NB4 (cell line): ENCODE data around the gene LY86.

Experiments used
- MAX ChIP-seq: IDR thresholded peaks from 2 replicates; pipeline ENCODE4 v1.6.1; 2011; ENCODE audit warnings: low read depth, low read length
- MYC ChIP-seq: IDR thresholded peaks from 2 replicates; pipeline ENCODE4 v1.6.1; 2011; ENCODE audit warnings: low read depth, low read length
- POLR2A ChIP-seq: IDR thresholded peaks from 2 replicates; pipeline ENCODE4 v1.6.1; 2011; ENCODE audit warnings: mild to moderate bottlenecking; ENCODE audit not compliant: insufficient read length; ENCODE audit errors: extremely low read depth
- TF ChIP-seq, protein P1 (sequence below): IDR thresholded peaks from one replicate; pipeline ENCODE4 v1.5.1; 2012; ENCODE audit warnings: low read depth, low read length

- TF ChIP-seq POLR2A, result no peak
- TF ChIP-seq, protein P1, sequence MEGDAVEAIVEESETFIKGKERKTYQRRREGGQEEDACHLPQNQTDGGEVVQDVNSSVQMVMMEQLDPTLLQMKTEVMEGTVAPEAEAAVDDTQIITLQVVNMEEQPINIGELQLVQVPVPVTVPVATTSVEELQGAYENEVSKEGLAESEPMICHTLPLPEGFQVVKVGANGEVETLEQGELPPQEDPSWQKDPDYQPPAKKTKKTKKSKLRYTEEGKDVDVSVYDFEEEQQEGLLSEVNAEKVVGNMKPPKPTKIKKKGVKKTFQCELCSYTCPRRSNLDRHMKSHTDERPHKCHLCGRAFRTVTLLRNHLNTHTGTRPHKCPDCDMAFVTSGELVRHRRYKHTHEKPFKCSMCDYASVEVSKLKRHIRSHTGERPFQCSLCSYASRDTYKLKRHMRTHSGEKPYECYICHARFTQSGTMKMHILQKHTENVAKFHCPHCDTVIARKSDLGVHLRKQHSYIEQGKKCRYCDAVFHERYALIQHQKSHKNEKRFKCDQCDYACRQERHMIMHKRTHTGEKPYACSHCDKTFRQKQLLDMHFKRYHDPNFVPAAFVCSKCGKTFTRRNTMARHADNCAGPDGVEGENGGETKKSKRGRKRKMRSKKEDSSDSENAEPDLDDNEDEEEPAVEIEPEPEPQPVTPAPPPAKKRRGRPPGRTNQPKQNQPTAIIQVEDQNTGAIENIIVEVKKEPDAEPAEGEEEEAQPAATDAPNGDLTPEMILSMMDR, result no peak
- TF ChIP-seq MAX, result no peak
- no peak for TF ChIP-seq MYC
Measured at GRCh38 chr6:6543181-6543879, 45.2 kb upstream of the LY86 start.
